GM13977 (cell line): ENCODE measurements around the gene C1GALT1.
"Not testable (repeated sequence)": the region's sequence is repeated elsewhere in the genome, so short reads cannot be mapped to it uniquely, and the experiment has no call there.

Experiments used
- DNase-seq: peaks from one replicate; pipeline ENCODE4 v3.0.0; 2012; ENCODE audit warnings: low spot score
- in situ Hi-C: fragments of 300-500 bp; cut with MboI; formaldehyde crosslinking; loops from one replicate; pipeline ENCODE4 v1.12.0; 2022; ENCODE audit warnings: low sequenced_read_pairs, low pct_unique_long_range_greater_than_20kb, mixed read lengths, inconsistent platforms; ENCODE audit not compliant: unreplicated experiment
- TF ChIP-seq, protein P1 (sequence below): IDR thresholded peaks from 2 replicates; pipeline ENCODE4 v1.5.1; 2012; ENCODE audit warnings: mild to moderate bottlenecking, control low read depth; ENCODE audit not compliant: insufficient read depth; ENCODE audit errors: extremely low read depth, missing control alignments

C1GALT1 gene

DNA sequence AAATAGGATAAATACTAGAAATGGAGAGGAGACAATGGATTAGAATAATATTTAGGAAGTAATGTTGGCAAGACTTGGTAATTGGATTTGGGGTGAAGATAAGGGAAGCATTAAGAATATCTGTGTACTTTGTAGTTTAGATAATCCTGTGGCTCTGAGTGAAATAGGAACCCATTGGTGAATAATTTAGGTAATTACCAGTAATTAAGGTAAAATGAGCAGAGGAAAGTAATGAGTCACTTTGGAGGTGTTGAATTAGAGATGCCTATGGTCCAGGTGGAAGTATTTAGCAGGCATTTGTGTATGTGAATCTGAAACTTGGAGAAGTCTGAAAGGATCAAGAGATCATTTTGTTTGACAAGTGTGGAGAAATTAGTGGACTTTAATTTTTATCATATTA, 5.7 kb downstream of the C1GALT1 start:
- no peak for DNase-seq
- in situ Hi-C loops, result no loop called here

DNA sequence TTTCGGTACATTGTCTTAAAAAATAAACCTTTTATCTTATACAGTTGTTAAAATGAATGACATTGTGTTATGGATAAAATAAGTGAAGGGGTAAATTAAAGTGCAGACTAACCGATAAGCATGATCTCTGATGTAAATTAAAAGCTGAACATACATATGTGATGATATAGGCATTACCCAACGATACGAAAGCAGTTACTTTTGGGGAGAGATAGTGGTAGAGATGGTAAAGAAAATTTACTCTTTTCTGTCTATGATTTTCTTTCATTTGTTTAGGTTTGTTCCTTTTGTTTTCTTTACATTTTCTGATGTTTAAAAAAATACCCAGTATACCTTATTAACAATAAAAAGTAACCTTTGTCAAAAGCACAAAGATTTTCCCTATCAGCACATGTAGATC, 6.4 kb downstream of the C1GALT1 start:
- in situ Hi-C loops, result no loop called here
- no peak for DNase-seq
- TF ChIP-seq, protein P1, sequence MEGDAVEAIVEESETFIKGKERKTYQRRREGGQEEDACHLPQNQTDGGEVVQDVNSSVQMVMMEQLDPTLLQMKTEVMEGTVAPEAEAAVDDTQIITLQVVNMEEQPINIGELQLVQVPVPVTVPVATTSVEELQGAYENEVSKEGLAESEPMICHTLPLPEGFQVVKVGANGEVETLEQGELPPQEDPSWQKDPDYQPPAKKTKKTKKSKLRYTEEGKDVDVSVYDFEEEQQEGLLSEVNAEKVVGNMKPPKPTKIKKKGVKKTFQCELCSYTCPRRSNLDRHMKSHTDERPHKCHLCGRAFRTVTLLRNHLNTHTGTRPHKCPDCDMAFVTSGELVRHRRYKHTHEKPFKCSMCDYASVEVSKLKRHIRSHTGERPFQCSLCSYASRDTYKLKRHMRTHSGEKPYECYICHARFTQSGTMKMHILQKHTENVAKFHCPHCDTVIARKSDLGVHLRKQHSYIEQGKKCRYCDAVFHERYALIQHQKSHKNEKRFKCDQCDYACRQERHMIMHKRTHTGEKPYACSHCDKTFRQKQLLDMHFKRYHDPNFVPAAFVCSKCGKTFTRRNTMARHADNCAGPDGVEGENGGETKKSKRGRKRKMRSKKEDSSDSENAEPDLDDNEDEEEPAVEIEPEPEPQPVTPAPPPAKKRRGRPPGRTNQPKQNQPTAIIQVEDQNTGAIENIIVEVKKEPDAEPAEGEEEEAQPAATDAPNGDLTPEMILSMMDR, result no peak

More for the DNA sequence above, 5.7 kb downstream of the C1GALT1 start:
- TF ChIP-seq, protein P1, result no peak

DNA sequence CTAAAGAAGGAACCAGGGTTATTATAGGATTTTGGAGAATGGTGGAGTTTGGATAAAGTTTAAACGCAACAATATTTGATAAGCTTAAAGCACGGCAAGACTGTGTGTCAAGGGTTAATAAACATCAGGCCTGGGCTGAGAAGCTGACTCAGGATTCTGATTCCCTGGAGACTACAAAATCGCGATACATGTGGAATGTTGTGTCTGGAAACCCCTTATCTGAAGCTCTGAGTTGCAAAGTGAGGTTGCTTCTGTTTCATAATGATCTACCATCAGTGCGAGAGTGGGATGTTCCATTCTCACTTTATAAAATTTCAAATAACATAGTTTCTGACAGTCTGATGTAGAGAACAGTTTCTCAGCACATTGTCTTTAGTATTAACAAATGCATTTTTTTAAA, 7.8 kb downstream of the C1GALT1 start:
- DNase-seq, result no peak
- in situ Hi-C loops, result no loop called here
- TF ChIP-seq, protein P1, result no peak

DNA sequence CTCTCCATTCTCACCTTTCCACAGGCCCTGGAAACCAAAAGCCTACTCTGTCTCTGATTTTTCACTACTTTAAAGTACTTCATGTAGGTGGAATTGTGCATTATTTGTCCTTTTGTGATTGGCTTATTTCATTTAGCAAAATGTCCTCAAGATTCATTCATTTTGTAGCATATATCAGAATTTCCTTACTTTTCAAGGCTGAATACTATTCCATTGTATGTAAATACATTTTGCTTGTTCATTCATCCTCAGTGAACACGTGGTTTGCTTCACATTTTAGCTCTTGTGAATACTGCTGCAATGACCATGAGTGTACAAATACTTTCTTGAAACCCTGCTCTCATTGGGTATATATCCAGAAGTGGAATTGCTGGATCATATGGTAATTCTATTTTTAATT, 8.8 kb downstream of the C1GALT1 start:
- in situ Hi-C loops, result no loop called here
- TF ChIP-seq, protein P1, result no peak
- no peak for DNase-seq

DNA sequence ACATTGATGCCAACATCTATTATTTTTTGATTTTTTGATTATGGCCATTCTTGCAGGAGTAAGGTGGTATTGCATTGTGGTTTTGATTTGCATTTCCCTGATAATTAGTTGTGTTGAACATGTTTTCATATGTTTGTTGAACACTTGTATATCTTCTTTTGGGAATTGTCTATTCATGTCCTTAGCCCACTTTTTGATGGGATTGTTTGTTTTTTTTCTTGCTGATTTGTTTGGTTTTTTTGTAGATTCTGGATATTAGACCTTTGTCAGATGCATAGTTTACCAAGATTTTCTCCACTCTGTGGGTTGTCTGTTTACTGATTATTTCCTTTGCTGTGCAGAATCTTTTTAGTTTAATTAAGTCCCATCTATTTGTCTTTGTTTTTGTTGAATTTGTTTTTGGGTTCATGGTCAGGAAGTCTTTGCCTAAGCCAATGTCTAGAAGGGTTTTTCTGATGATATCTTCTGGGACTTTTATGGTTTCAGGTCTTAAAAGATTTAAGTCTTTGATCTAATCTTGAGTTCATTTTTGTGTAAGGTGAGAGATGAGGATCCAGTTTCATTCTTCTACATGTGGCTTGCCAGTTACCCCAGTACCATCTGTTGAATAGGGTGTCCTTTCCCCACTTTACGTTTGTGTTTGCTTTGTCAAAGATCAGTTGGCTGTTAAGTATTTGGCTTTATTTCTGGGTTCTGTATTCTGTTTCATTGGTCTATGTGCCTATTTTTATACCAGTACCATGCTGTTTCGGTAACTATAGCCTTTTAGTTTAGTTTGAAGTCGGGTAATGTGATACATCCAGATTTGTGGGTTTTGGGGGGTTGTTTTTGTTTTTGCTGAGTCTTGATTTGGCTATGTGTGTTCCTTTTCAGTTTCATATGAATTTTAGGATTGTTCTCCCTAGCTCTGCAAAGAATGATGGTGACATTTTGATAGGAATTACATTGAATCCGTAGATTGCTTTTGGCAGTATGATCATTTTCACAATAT, 10.7 kb downstream of the C1GALT1 start:
- DNase-seq, in situ Hi-C loops: not testable (repeated sequence)

DNA sequence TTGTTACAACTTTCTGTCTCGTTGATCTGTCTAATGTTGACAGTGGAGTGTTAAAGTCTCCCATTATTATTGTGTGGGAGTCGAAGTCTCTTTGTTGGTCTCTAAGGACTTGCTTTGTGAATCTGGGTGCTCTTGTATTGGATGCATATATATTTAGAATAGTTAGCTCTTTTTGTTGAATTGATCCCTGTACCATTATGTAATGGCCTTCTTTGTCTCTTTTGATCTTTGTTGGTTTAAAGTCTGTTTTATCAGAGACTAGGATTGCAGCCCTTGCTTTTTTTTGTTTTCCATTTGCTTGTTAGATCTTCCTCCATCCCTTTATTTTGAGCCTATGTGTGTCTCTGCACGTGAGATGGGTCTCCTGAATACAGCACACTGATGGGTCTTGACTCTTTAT, 17.2 kb downstream of the C1GALT1 start:
- DNase-seq, in situ Hi-C loops: not testable (repeated sequence)

DNA sequence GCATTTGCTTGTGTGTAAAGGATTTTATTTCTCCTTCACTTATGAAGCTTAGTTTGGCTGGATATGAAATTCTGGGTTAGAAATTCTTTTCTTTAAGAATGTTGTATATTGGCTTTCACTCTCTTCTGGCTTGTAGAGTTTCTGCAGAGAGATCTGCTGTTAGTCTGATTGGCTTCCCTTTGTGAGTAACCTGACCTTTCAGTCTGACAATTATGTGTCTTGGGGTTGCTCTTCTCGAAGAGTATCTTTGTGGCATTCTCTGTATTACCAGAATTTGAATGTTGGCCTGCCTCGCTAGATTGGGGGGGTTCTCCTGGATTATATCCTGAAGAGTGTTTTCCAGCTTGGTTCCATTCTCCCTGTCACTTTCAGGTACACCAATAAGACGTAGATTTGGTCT, 17.9 kb downstream of the C1GALT1 start:
- DNase-seq, in situ Hi-C loops: not testable (repeated sequence)

DNA sequence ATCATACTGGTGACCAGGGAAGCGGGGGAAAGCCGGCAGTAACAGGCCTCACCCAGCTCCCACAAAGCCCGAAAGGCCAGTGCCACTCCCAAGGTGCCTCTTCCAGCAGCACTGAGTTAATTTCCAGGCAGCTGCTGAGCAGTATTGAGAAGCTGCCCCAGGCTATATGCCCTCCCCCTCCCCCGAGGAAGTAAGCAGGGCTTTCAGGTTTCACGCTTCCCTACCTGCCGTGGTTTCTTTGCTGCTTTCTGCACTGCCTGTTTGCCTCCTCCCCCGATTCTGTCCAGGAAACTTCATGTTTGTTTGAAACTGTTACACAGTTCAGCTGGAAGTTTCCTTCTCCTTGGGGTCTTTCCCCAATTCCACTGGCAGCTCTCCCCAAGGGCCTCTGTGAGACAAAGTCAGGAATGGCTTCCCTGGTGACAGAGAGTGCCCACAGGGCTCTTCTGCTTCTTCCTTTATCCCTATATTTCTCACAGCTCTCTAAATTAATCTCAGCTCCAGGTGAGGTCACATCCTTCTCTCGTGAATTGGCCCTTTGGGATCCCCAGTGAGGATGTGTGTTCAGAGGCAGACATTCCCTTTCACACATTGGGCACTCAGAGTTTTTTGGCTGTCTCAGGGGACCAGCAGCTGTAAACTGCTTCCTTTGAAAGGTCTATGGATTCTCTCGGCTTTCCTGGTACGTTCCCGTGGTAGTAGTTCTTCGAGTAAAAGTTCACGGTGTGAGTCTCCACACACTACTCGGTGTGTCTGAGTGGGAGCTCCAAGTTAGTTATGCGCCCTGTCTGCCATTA, 19.4 kb downstream of the C1GALT1 start:
- in situ Hi-C loops, result no loop called here
- DNase-seq, result peak; percentile 23
- TF ChIP-seq, protein P1, result no peak
